Transverse colon (tissue), 4 donors: ENCODE results near the gene KRT13. TPM values are rescaled to one million over a fixed set of nuclear protein-coding genes. Genes with fewer than 3 reads are reported as not detected.

ENCODE experiments used
- DNase-seq: peaks from one replicate; pipeline ENCODE4 v3.0.0-alpha.2; 2019
- H3K27ac ChIP-seq, 4 donors: fragments of 200-600 bp; sonication (generic); 2 replicates each; pipeline ENCODE4 v1.5.1; 2016 to 2018; ENCODE audit warnings: inconsistent platforms in 4 of 4
- H3K27me3 ChIP-seq: fragments of 200-600 bp; sonication (generic); 2 replicates; pipeline ENCODE4 v1.5.1; 2017; ENCODE audit warnings: inconsistent platforms
- H3K36me3 ChIP-seq, 4 donors: fragments of 200-600 bp; sonication (generic); 2 replicates each; pipeline ENCODE4 v1.5.1; 2017 to 2019; ENCODE audit warnings: inconsistent platforms in 4 of 4
- H3K4me1 ChIP-seq, 4 donors: fragments of 200-600 bp; sonication (generic); 2 replicates each; pipeline ENCODE4 v1.5.1; 2017 to 2020; ENCODE audit warnings: inconsistent platforms in 4 of 4
- H3K4me3 ChIP-seq, 4 donors: fragments of 200-600 bp; sonication (generic); 1 replicate in 1 of 4; 2 replicates in 3 of 4; pipeline versions ENCODE4 v1.5.1 to v1.6.1; 2017 to 2019; ENCODE audit warnings: inconsistent platforms in 4 of 4
- H3K9me3 ChIP-seq, 2 donors: fragments of 200-600 bp; sonication (generic); 2 replicates each; pipeline ENCODE4 v1.5.1; 2017 to 2019; ENCODE audit warnings: inconsistent platforms in 2 of 2
- CTCF ChIP-seq, 5 experiments: fragments of 200-600 bp in 3 of 5; fragments of 450-650 bp in 2 of 5; sonication (generic) in 3 of 5; IDR thresholded peaks; 1 replicate in 2 of 5; 2 replicates in 3 of 5; pipeline ENCODE4 v1.5.1; 2016 to 2017; ENCODE audit warnings: antibody characterized with exemption in 5 of 5, inconsistent platforms in 3 of 5, mild to moderate bottlenecking in 2 of 5, moderate library complexity in 1 of 5
- EP300 ChIP-seq: sonication (generic); formaldehyde crosslinking; IDR thresholded peaks from one replicate; pipeline ENCODE4 v1.6.1; 2017; ENCODE audit warnings: antibody characterized with exemption, low read depth
- POLR2A ChIP-seq: fragments of 450-650 bp; IDR thresholded peaks from one replicate; pipeline ENCODE4 v1.6.1; 2016; ENCODE audit warnings: antibody characterized with exemption, mild to moderate bottlenecking, moderate library complexity
- POLR2AphosphoS5 ChIP-seq, 3 donors: sonication (generic); formaldehyde crosslinking; IDR thresholded peaks; one replicate each; pipeline ENCODE4 v1.6.1; 2016; ENCODE audit warnings: antibody characterized with exemption in 3 of 3
- WGBS, 2 donors: methylation state at CpG; one replicate each; pipeline ENCODE4 v1.1.5; 2018; ENCODE audit warnings: low coverage in 1 of 2; 5-methylcytosine and 5-hydroxymethylcytosine counted together
- in situ Hi-C, 4 donors: fragments of 200-750 bp; cut with MboI; loops; one replicate each; pipeline versions ENCODE4 v1.15.0 to v1.15.1; 2017; ENCODE audit warnings: low sequenced_read_pairs in 3 of 4, low pct_ligation_motif_present in 1 of 4, low pct_unique_long_range_greater_than_20kb in 1 of 4
- intact Hi-C: fragments of 100-400 bp; cut with DNase I; formaldehyde crosslinking; loops from one replicate; pipeline ENCODE4 v1.15.1; 2023; ENCODE audit warnings: low total_unique reads
- total RNA-seq, 4 donors: library from RNA; depleted of rRNA; stranded (reverse); fragments of >200 nt; gene quantifications; one replicate each; pipeline ENCODE4 v1.1.0, GENCODE V29; 2016

The KRT13 gene
- total RNA-seq, 4 donors from 2014 or later = 0.27 TPM; not detected in 3

GRCh38 chr17:41533613-41534012 is 28.2 kb upstream of the KRT13 start:
- no peak for DNase-seq
- Histone ChIP-seq H3K4me1 (peaks cover 0 to 19% (median 11%) of the 10 kb centered on the region in 4 donors), H3K27me3 (peaks cover 19% of the 10 kb centered on the region), H3K36me3 (no peaks in the 10 kb centered on the region), H3K9me3 (no peaks in the 10 kb centered on the region), H3K4me3 (no peak overlapping the region), H3K27ac (no peak overlapping the region)
- TF ChIP-seq EP300 (no peak), POLR2AphosphoS5 (IDR thresholded peaks at IDR 0.05) (no peak), CTCF (IDR thresholded peaks at IDR 0.05) (no peak), POLR2A (no peak)
- intact Hi-C loops (no loop called here), in situ Hi-C loops (loop anchor here in 1 of 4 donors (25.0 kb wide), 1 partner anchor 621 kb away; no protein-coding TSS in a partner anchor)
- 79 to 82% methylated on average over 5 to 7 of the region's 7 CpGs for WGBS, 2 donors

DNA sequence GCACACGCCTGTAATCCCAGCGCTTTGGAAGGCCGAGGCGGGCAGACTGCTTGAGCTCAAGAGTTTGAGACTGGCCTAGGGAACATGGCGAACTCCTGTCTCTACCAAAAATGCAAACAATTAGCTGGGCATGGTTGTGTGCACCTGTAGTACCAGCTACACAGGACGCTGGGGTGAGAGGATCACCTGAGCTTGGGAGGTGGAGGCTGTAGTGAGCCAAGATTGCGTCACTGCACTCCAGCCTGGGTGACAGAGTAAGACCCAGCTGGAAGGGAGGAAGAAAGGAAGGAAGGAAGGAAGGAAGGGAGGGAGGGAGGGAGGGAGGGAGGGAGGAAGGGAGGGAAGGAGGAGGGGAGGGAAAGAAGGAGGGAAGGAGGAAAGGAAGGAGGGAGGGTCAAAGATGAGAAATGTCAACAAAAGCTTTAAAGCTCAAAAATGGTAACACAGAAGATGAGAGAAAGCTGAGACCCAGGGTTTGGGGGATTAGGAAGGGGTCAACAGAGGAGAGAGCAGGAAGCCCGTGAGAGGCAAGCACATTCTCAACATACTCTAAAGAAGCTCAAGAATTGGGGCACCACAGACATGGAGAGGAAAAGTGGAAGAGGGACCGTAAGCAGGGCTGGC is 27.6 kb upstream of the KRT13 start:
- intact Hi-C loops (no loop called here), in situ Hi-C loops (loop anchor here in 1 of 4 donors (25.0 kb wide), 1 partner anchor 621 kb away; no protein-coding TSS in a partner anchor)
- Histone ChIP-seq H3K27ac (no peak overlapping the region), H3K27me3 (peaks cover 25% of the 10 kb centered on the region), H3K9me3 (no peaks in the 10 kb centered on the region), H3K4me1 (peaks cover 0 to 24% (median 13%) of the 10 kb centered on the region in 4 donors), H3K4me3 (no peak overlapping the region), H3K36me3 (no peaks in the 10 kb centered on the region)
- no peak for DNase-seq
- no peak for TF ChIP-seq POLR2A
- no peak for TF ChIP-seq CTCF (IDR thresholded peaks at IDR 0.05)
- TF ChIP-seq EP300 = no peak
- no peak for TF ChIP-seq POLR2AphosphoS5 (IDR thresholded peaks at IDR 0.05)
- 63 to 74% methylated on average over 3 to 9 of the region's 9 CpGs for WGBS, 2 donors

- Histone ChIP-seq H3K4me1 (peaks cover 0 to 28% (median 15%) of the 10 kb centered on the region in 4 donors), H3K36me3 (no peaks in the 10 kb centered on the region), H3K27me3 (peaks cover 35% of the 10 kb centered on the region), H3K9me3 (no peaks in the 10 kb centered on the region), H3K27ac (no peak overlapping the region), H3K4me3 (no peak overlapping the region)
- no peak for DNase-seq
- intact Hi-C loops = no loop called here
- TF ChIP-seq EP300 (no peak), POLR2A (no peak), POLR2AphosphoS5 (IDR thresholded peaks at IDR 0.05) (no peak), CTCF (IDR thresholded peaks at IDR 0.05) (no peak)
- 68% methylated on average over 1 of the region's 1 CpG; no CpG with 5 or more reads in 1 of the 2 donors for WGBS, 2 donors
- in situ Hi-C loops = loop anchor here in 1 of 4 donors (25.0 kb wide), 1 partner anchor 620 kb away; no protein-coding TSS in a partner anchor
Measured at GRCh38 chr17:41531993-41532392, 26.6 kb upstream of the KRT13 start.

- Histone ChIP-seq H3K36me3 (no peaks in the 10 kb centered on the region), H3K4me1 (peaks cover 0 to 34% (median 17%) of the 10 kb centered on the region in 4 donors), H3K9me3 (no peaks in the 10 kb centered on the region), H3K4me3 (no peak overlapping the region), H3K27me3 (peaks cover 38% of the 10 kb centered on the region), H3K27ac (peak overlapping the region; percentile 83 to 93 (median 92))
- peak; percentile 58 for DNase-seq
- 71% methylated on average over 8 of the region's 8 CpGs; no CpG with 5 or more reads in 1 of the 2 donors for WGBS, 2 donors
- intact Hi-C loops = no loop called here
- TF ChIP-seq CTCF (IDR thresholded peaks at IDR 0.05) = no peak
- peak; percentile 37 for TF ChIP-seq POLR2A
- TF ChIP-seq POLR2AphosphoS5 (IDR thresholded peaks at IDR 0.05) = peak in 2 of 3 donors; percentile 16 to 60
- in situ Hi-C loops = loop anchor here in 1 of 4 donors (25.0 kb wide), 1 partner anchor 618 kb away; no protein-coding TSS in a partner anchor
Measured at GRCh38 chr17:41530062-41531048, 24.9 kb upstream of the KRT13 start.
